Measurements from ENCODE around the gene AFF3.
"Not testable (repeated sequence)": the region's sequence is repeated elsewhere in the genome, so short reads cannot be mapped to it uniquely, and the experiment has no call there.

AFF3 gene

GRCh38 chr2:99949963-99950362 is 192.4 kb downstream of the AFF3 start:
- H3K9me3 ChIP-seq, result no peaks in the 10 kb centered on the region
- in situ Hi-C loops (cut with MboI; ENCODE audit: low sequenced_read_pairs), result no loop called here
- H3K36me3 ChIP-seq (replicated peaks), result no peaks in the 10 kb centered on the region
- DNase-seq (ENCODE audit: low spot score in 2 of 2), result no peak
- H3K27me3 ChIP-seq (ENCODE audit: low read depth), result no peaks in the 10 kb centered on the region
- H3K4me3 ChIP-seq, result no peak overlapping the region
- no peaks in the 10 kb centered on the region for H3K4me1 ChIP-seq

- Histone ChIP-seq H3K36me3 (replicated peaks) (no peaks in the 10 kb centered on the region), H3K4me1 (no peaks in the 10 kb centered on the region), H3K4me3 (no peak overlapping the region), H3K27me3 (ENCODE audit: low read depth) (no peaks in the 10 kb centered on the region), H3K9me3 (no peaks in the 10 kb centered on the region)
- in situ Hi-C loops (cut with MboI; ENCODE audit: low sequenced_read_pairs), result no loop called here
- DNase-seq (ENCODE audit: low spot score in 2 of 2), result no peak
These were observed 192.9 kb downstream of the AFF3 start for GRCh38 chr2:99949530-99949929.

GRCh38 chr2:99948010-99948409 is 194.4 kb downstream of the AFF3 start:
- no peaks in the 10 kb centered on the region for H3K27me3 ChIP-seq (ENCODE audit: low read depth)
- no peak overlapping the region for H3K4me3 ChIP-seq
- in situ Hi-C loops (cut with MboI; ENCODE audit: low sequenced_read_pairs), result no loop called here
- no peaks in the 10 kb centered on the region for H3K36me3 ChIP-seq (replicated peaks)
- DNase-seq (ENCODE audit: low spot score in 2 of 2), result no peak
- no peaks in the 10 kb centered on the region for H3K9me3 ChIP-seq
- H3K4me1 ChIP-seq, result no peaks in the 10 kb centered on the region

GRCh38 chr2:99947366-99947765 is 195.0 kb downstream of the AFF3 start:
- H3K27me3 ChIP-seq (ENCODE audit: low read depth); H3K4me3 ChIP-seq; DNase-seq (ENCODE audit: low spot score in 2 of 2); H3K4me1 ChIP-seq; H3K36me3 ChIP-seq (replicated peaks); in situ Hi-C loops (cut with MboI; ENCODE audit: low sequenced_read_pairs); H3K9me3 ChIP-seq: not testable (repeated sequence)

- no peaks in the 10 kb centered on the region for H3K9me3 ChIP-seq
- no peaks in the 10 kb centered on the region for H3K36me3 ChIP-seq (replicated peaks)
- no peak overlapping the region for H3K4me3 ChIP-seq
- DNase-seq (ENCODE audit: low spot score in 2 of 2), result no peak
- no peaks in the 10 kb centered on the region for H3K27me3 ChIP-seq (ENCODE audit: low read depth)
- H3K4me1 ChIP-seq, result no peaks in the 10 kb centered on the region
- in situ Hi-C loops (cut with MboI; ENCODE audit: low sequenced_read_pairs), result no loop called here
These were observed 198.4 kb downstream of the AFF3 start for GRCh38 chr2:99944019-99944418.

GRCh38 chr2:99942561-99943347 is 199.6 kb downstream of the AFF3 start:
- Histone ChIP-seq H3K4me3 (no peak overlapping the region), H3K4me1 (no peaks in the 10 kb centered on the region), H3K27me3 (ENCODE audit: low read depth) (no peaks in the 10 kb centered on the region), H3K9me3 (no peaks in the 10 kb centered on the region), H3K36me3 (replicated peaks) (no peaks in the 10 kb centered on the region)
- DNase-seq (ENCODE audit: low spot score in 2 of 2), result no peak
- in situ Hi-C loops (cut with MboI; ENCODE audit: low sequenced_read_pairs), result no loop called here

GRCh38 chr2:99940963-99941362 is 201.4 kb downstream of the AFF3 start:
- Histone ChIP-seq H3K36me3 (replicated peaks) (no peaks in the 10 kb centered on the region), H3K9me3 (no peaks in the 10 kb centered on the region), H3K4me3 (no peak overlapping the region), H3K27me3 (ENCODE audit: low read depth) (no peaks in the 10 kb centered on the region), H3K4me1 (no peaks in the 10 kb centered on the region)
- no peak for DNase-seq (ENCODE audit: low spot score in 2 of 2)
- in situ Hi-C loops (cut with MboI; ENCODE audit: low sequenced_read_pairs), result no loop called here

GRCh38 chr2:99939135-99939534 is 203.3 kb downstream of the AFF3 start:
- Histone ChIP-seq H3K36me3 (replicated peaks) (no peaks in the 10 kb centered on the region), H3K9me3 (no peaks in the 10 kb centered on the region), H3K27me3 (ENCODE audit: low read depth) (no peaks in the 10 kb centered on the region), H3K4me3 (no peak overlapping the region), H3K4me1 (no peaks in the 10 kb centered on the region)
- no peak for DNase-seq (ENCODE audit: low spot score in 2 of 2)
- in situ Hi-C loops (cut with MboI; ENCODE audit: low sequenced_read_pairs), result no loop called here

- no peak overlapping the region for H3K4me3 ChIP-seq
- no peaks in the 10 kb centered on the region for H3K27me3 ChIP-seq (ENCODE audit: low read depth)
- no peaks in the 10 kb centered on the region for H3K4me1 ChIP-seq
- no peaks in the 10 kb centered on the region for H3K36me3 ChIP-seq (replicated peaks)
- in situ Hi-C loops (cut with MboI; ENCODE audit: low sequenced_read_pairs), result no loop called here
- no peak for DNase-seq (ENCODE audit: low spot score in 2 of 2)
- no peaks in the 10 kb centered on the region for H3K9me3 ChIP-seq
These were observed 204.1 kb downstream of the AFF3 start for GRCh38 chr2:99938250-99938649.

- no peaks in the 10 kb centered on the region for H3K27me3 ChIP-seq (ENCODE audit: low read depth)
- in situ Hi-C loops (cut with MboI; ENCODE audit: low sequenced_read_pairs), result no loop called here
- no peaks in the 10 kb centered on the region for H3K4me1 ChIP-seq
- no peak for DNase-seq (ENCODE audit: low spot score in 2 of 2)
- H3K36me3 ChIP-seq (replicated peaks), result no peaks in the 10 kb centered on the region
- no peaks in the 10 kb centered on the region for H3K9me3 ChIP-seq
- H3K4me3 ChIP-seq, result no peak overlapping the region
These were observed 206.3 kb downstream of the AFF3 start for GRCh38 chr2:99936065-99936464.

GRCh38 chr2:99935662-99936061 is 206.7 kb downstream of the AFF3 start:
- in situ Hi-C loops (cut with MboI; ENCODE audit: low sequenced_read_pairs), result no loop called here
- no peaks in the 10 kb centered on the region for H3K27me3 ChIP-seq (ENCODE audit: low read depth)
- no peaks in the 10 kb centered on the region for H3K9me3 ChIP-seq
- DNase-seq (ENCODE audit: low spot score in 2 of 2), result no peak
- H3K36me3 ChIP-seq (replicated peaks), result no peaks in the 10 kb centered on the region
- no peaks in the 10 kb centered on the region for H3K4me1 ChIP-seq
- no peak overlapping the region for H3K4me3 ChIP-seq

GRCh38 chr2:99933894-99934650 is 208.3 kb downstream of the AFF3 start:
- in situ Hi-C loops (cut with MboI; ENCODE audit: low sequenced_read_pairs), result no loop called here
- no peak for DNase-seq (ENCODE audit: low spot score in 2 of 2)
- Histone ChIP-seq H3K9me3 (no peaks in the 10 kb centered on the region), H3K4me3 (no peak overlapping the region), H3K36me3 (replicated peaks) (no peaks in the 10 kb centered on the region), H3K4me1 (no peaks in the 10 kb centered on the region), H3K27me3 (ENCODE audit: low read depth) (no peaks in the 10 kb centered on the region)

- H3K27me3 ChIP-seq (ENCODE audit: low read depth); H3K9me3 ChIP-seq; H3K36me3 ChIP-seq (replicated peaks); DNase-seq (ENCODE audit: low spot score in 2 of 2); in situ Hi-C loops (cut with MboI; ENCODE audit: low sequenced_read_pairs); H3K4me1 ChIP-seq; H3K4me3 ChIP-seq: not testable (repeated sequence)
These were observed 208.9 kb downstream of the AFF3 start for GRCh38 chr2:99933491-99933890.

- Histone ChIP-seq H3K27me3 (ENCODE audit: low read depth) (no peaks in the 10 kb centered on the region), H3K4me1 (no peaks in the 10 kb centered on the region), H3K4me3 (no peak overlapping the region), H3K36me3 (replicated peaks) (no peaks in the 10 kb centered on the region), H3K9me3 (no peaks in the 10 kb centered on the region)
- DNase-seq (ENCODE audit: low spot score in 2 of 2), result no peak
- in situ Hi-C loops (cut with MboI; ENCODE audit: low sequenced_read_pairs), result no loop called here
These were observed 213.8 kb downstream of the AFF3 start for GRCh38 chr2:99928470-99929053.

Measured in HAP-1 (cell line).